ENCODE measurements around the gene TAL1.

Gene TAL1

GRCh38 chr1:47229886-47230691, 1.9 kb downstream of the TAL1 start:
- no peak for DNase-seq (ENCODE audit: low read depth in 2 of 2)

GRCh38 chr1:47229031-47229885, 2.8 kb downstream of the TAL1 start:
- DNase-seq (ENCODE audit: low read depth in 2 of 2) = no peak

GRCh38 chr1:47228644-47229030, 3.4 kb downstream of the TAL1 start:
- DNase-seq (ENCODE audit: low read depth in 2 of 2) = no peak

- DNase-seq (ENCODE audit: low read depth in 2 of 2) = no peak
Observed at GRCh38 chr1:47227341-47228232, 4.4 kb downstream of the TAL1 start.

GRCh38 chr1:47226839-47227215, 5.2 kb downstream of the TAL1 start:
- no peak for DNase-seq (ENCODE audit: low read depth in 2 of 2)

- no peak for DNase-seq (ENCODE audit: low read depth in 2 of 2)
Observed at GRCh38 chr1:47226121-47226838, 5.7 kb downstream of the TAL1 start.

GRCh38 chr1:47225430-47226100, 6.5 kb downstream of the TAL1 start:
- no peak for DNase-seq (ENCODE audit: low read depth in 2 of 2)

- no peak for DNase-seq (ENCODE audit: low read depth in 2 of 2)
Observed at GRCh38 chr1:47224676-47225399, 7.2 kb downstream of the TAL1 start.

- no peak for DNase-seq (ENCODE audit: low read depth in 2 of 2)
Observed at GRCh38 chr1:47223921-47224675, 7.9 kb downstream of the TAL1 start.

- no peak for DNase-seq (ENCODE audit: low read depth in 2 of 2)
Observed at GRCh38 chr1:47223174-47223920, 8.7 kb downstream of the TAL1 start.

GRCh38 chr1:47222476-47222875, 9.5 kb downstream of the TAL1 start:
- DNase-seq (ENCODE audit: low read depth in 2 of 2) = no peak

GRCh38 chr1:47219590-47220220, 12.3 kb downstream of the TAL1 start:
- DNase-seq (ENCODE audit: low read depth in 2 of 2) = no peak

- no peak for DNase-seq (ENCODE audit: low read depth in 2 of 2)
Observed at GRCh38 chr1:47219001-47219400, 13.0 kb downstream of the TAL1 start.

GRCh38 chr1:47216278-47217059, 15.6 kb downstream of the TAL1 start:
- DNase-seq (ENCODE audit: low read depth in 2 of 2) = no peak

- no peak for DNase-seq (ENCODE audit: low read depth in 2 of 2)
Observed at GRCh38 chr1:47215713-47216112, 16.3 kb downstream of the TAL1 start.

- DNase-seq (ENCODE audit: low read depth in 2 of 2) = no peak
Observed at GRCh38 chr1:47214549-47214948, 17.5 kb downstream of the TAL1 start.

- DNase-seq (ENCODE audit: low read depth in 2 of 2) = no peak
Observed at GRCh38 chr1:47213230-47213963, 18.6 kb downstream of the TAL1 start.
